ENCODE data around the gene SPN.
"Not testable (repeated sequence)": the region's sequence is repeated elsewhere in the genome, so short reads cannot be mapped to it uniquely, and the experiment has no call there.

GRCh38 chr16:29616127-29616526 lies 46.9 kb upstream of the SPN start:
- TF ChIP-seq EZH2phosphoT487 (IDR thresholded peaks at IDR 0.05; ENCODE audit: insufficient read depth, low read depth); EZH2 (IDR thresholded peaks at IDR 0.05; ENCODE audit: insufficient read depth, poor library complexity, severe bottlenecking): not testable (repeated sequence)
